ENCODE results near the gene TAF1B.

Gene TAF1B

GRCh38 chr2:9958057-9958456 lies 114.8 kb downstream of the TAF1B start:
- no peak overlapping the region for H3K27ac ChIP-seq
- no peak for TF ChIP-seq ZFX (IDR thresholded peaks at IDR 0.05; ENCODE audit: borderline replicate concordance)
- TF ChIP-seq CTCF (IDR thresholded peaks at IDR 0.05), result no peak

GRCh38 chr2:9959262-9959661 lies 116.0 kb downstream of the TAF1B start:
- H3K27ac ChIP-seq, result no peak overlapping the region
- TF ChIP-seq ZFX (IDR thresholded peaks at IDR 0.05; ENCODE audit: borderline replicate concordance) (no peak), CTCF (IDR thresholded peaks at IDR 0.05) (no peak)

- TF ChIP-seq CTCF (IDR thresholded peaks at IDR 0.05) (no peak), ZFX (IDR thresholded peaks at IDR 0.05; ENCODE audit: borderline replicate concordance) (no peak)
- H3K27ac ChIP-seq, result no peak overlapping the region
Observed at GRCh38 chr2:9961013-9961412, 117.7 kb downstream of the TAF1B start.

- TF ChIP-seq ZFX (IDR thresholded peaks at IDR 0.05; ENCODE audit: borderline replicate concordance) (no peak), CTCF (IDR thresholded peaks at IDR 0.05) (no peak)
Observed at GRCh38 chr2:9964334-9964980, 121.2 kb downstream of the TAF1B start.

GRCh38 chr2:9965119-9965822 lies 122.0 kb downstream of the TAF1B start:
- TF ChIP-seq ZFX (IDR thresholded peaks at IDR 0.05; ENCODE audit: borderline replicate concordance), result no peak
- no peak for TF ChIP-seq CTCF (IDR thresholded peaks at IDR 0.05)
- no peak overlapping the region for H3K27ac ChIP-seq

More at GRCh38 chr2:9964334-9964980, 121.2 kb downstream of the TAF1B start:
- no peak overlapping the region for H3K27ac ChIP-seq

- TF ChIP-seq CTCF (IDR thresholded peaks at IDR 0.05) (no peak), ZFX (IDR thresholded peaks at IDR 0.05; ENCODE audit: borderline replicate concordance) (no peak)
- H3K27ac ChIP-seq, result no peak overlapping the region
Observed at GRCh38 chr2:9966491-9967022, 123.3 kb downstream of the TAF1B start.
